Measurements from ENCODE around the gene SEC61A1.

GRCh38 chr3:128073807-128074206 lies 21.6 kb downstream of the SEC61A1 start:
- TF ChIP-seq CTCF (conservative IDR thresholded peaks at IDR 0.05; ENCODE audit: low read length) (no peak), EZH2phosphoT487 (IDR thresholded peaks at IDR 0.05; ENCODE audit: borderline replicate concordance) (no peak)

Measured in Loucy (cell line).